Mammary microvascular endothelial cell (primary cell): ENCODE results near the gene TYW1. TPM values are rescaled to one million over a fixed set of nuclear protein-coding genes. Genes with fewer than 3 reads are reported as not detected.

Experiments used
- total RNA-seq: library from RNA; depleted of rRNA; stranded (reverse); fragments of >200 nt; gene quantifications from 2 replicates; pipeline ENCODE4 v1.2.3, GENCODE V29; 2015

TYW1 gene, protein sequence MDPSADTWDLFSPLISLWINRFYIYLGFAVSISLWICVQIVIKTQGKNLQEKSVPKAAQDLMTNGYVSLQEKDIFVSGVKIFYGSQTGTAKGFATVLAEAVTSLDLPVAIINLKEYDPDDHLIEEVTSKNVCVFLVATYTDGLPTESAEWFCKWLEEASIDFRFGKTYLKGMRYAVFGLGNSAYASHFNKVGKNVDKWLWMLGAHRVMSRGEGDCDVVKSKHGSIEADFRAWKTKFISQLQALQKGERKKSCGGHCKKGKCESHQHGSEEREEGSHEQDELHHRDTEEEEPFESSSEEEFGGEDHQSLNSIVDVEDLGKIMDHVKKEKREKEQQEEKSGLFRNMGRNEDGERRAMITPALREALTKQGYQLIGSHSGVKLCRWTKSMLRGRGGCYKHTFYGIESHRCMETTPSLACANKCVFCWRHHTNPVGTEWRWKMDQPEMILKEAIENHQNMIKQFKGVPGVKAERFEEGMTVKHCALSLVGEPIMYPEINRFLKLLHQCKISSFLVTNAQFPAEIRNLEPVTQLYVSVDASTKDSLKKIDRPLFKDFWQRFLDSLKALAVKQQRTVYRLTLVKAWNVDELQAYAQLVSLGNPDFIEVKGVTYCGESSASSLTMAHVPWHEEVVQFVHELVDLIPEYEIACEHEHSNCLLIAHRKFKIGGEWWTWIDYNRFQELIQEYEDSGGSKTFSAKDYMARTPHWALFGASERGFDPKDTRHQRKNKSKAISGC
- total RNA-seq = 11.6 and 15.7 TPM in 2 replicates

DNA sequence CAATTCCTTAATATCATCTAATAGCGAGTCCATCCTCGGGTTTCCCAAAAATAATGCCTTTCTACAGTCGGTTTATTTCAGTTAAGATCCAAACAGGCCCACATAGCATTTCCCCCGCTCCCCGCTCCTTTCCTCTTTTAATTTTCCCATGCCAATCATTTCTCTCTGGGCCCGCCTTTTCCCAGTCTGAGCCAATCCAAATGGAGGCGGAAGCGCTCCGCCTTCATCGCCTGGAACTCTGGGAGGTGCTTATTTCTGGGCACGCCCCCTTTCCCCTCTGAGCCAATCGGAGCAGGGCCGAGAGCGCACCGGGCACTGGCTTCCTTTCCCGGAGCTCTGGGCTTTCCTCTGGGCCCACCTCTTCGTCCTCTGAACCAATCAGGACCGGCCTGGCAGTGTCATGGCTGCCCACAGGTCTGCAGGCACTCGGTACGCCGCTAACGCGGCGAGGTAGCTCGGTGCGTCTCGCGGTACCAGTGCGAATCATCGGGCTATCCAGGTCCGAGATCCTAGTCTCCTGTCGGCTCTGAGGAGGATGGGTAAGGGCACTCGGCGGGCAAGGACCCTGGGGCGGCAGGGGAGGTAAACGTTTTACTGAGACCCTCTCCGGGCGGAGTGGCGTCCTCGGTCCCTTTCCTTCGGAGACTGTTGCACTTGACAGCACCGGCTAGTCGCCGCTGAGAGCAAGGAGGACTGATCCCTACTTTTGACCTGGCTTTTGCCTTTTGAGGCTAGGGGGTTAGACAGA is at the start of gene TYW1:
TYW1 (plus strand) TSS at position 390 of the 748 bp plus-strand sequence; CDS start at position 536, 146 bp downstream.

DNA sequence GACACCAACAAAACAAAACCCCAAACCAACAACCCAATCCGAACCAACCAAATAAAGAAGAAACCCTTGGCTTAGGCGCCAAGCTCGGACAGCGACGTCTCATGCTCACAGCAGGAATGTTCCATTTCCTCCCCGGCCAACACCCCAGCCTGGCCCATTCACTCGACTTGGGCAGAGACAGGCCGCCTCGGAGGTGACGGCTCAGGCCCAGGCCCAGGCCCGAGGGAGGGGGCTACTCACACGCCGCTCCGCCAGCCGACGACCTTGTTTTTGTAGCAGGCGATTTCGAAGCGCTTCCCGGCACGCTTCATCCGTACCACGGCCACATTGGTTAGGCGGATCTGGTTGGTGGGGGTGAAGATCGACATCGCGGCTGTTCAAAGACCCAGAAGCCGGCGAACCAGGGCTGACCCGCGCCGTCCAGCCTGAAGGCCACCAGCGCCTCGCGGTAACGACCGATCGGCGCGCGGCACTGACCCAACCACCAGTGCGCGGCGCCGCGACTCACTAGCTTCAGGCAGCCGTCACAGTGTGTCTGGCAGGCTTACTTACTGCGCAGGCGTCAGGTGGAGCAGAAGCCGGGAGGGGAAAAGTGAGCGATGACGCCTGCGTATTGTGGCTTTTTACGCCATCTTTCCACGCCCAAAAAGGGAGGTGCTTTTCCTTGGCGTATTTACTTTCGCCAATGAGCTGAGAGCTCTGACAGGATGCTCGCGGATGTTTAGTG is 1.4 kb upstream of the TYW1 start, which contains the start of gene SBDS:
SBDS (minus strand) TSS at position 537 of the 727 bp plus-strand sequence; CDS start at position 368, 169 bp downstream.

Other genes with a start within 250 kb of the TYW1 start
- gene TMEM248, start 75.6 kb upstream of the TYW1 start, total RNA-seq = 84.5 and 101 TPM in 2 replicates
- 147 and 172 TPM in 2 replicates for gene SBDS, start 1.2 kb upstream of the TYW1 start, total RNA-seq